Duodenal mucosa (tissue), 2 donors: ENCODE data around the gene CORO7.

Source experiments
- H3K27ac ChIP-seq: one replicate; pipeline ENCODE4 v1.7.0; 2013; ENCODE audit warnings: low read depth, low read length
- H3K27me3 ChIP-seq, 2 donors: one replicate each; pipeline ENCODE4 v1.7.0; 2013; ENCODE audit warnings: low read length in 2 of 2, control low read depth in 1 of 2; ENCODE audit not compliant: insufficient read depth in 2 of 2, control insufficient read depth in 1 of 2
- H3K36me3 ChIP-seq, 2 donors: one replicate each; pipeline ENCODE4 v1.7.0; 2013; ENCODE audit warnings: low read length in 2 of 2, control low read depth in 1 of 2; ENCODE audit not compliant: insufficient read depth in 2 of 2, control insufficient read depth in 1 of 2
- H3K4me1 ChIP-seq, 2 donors: one replicate each; pipeline ENCODE4 v1.7.0; 2013; ENCODE audit warnings: low read length in 2 of 2, control low read depth in 1 of 2; ENCODE audit not compliant: insufficient read depth in 2 of 2, control insufficient read depth in 1 of 2
- H3K4me3 ChIP-seq, 2 donors: one replicate each; pipeline ENCODE4 v1.7.0; 2013; ENCODE audit warnings: low read length in 2 of 2, low read depth in 1 of 2
- H3K9ac ChIP-seq, 2 donors: one replicate each; pipeline ENCODE4 v1.7.0; 2013; ENCODE audit warnings: low read length in 2 of 2, low read depth in 1 of 2
- H3K9me3 ChIP-seq, 2 donors: one replicate each; pipeline ENCODE4 v1.7.0; 2013; ENCODE audit warnings: low read length in 2 of 2, control low read depth in 1 of 2; ENCODE audit not compliant: control insufficient read depth in 1 of 2

CORO7 gene

GRCh38 chr16:4328046-4328781 is 88.2 kb downstream of the CORO7 start:
- peaks cover 11 to 17% of the 10 kb centered on the region in 2 donors for H3K4me1 ChIP-seq
- no peaks in the 10 kb centered on the region for H3K9me3 ChIP-seq
- peak overlapping the region; percentile 62 for H3K27ac ChIP-seq
- H3K9ac ChIP-seq, result peak overlapping the region; percentile 33 to 51
- no peaks in the 10 kb centered on the region for H3K36me3 ChIP-seq
- peak overlapping the region; percentile 52 to 55 for H3K4me3 ChIP-seq
- H3K27me3 ChIP-seq, result peaks cover 0 to 12% of the 10 kb centered on the region in 2 donors

DNA sequence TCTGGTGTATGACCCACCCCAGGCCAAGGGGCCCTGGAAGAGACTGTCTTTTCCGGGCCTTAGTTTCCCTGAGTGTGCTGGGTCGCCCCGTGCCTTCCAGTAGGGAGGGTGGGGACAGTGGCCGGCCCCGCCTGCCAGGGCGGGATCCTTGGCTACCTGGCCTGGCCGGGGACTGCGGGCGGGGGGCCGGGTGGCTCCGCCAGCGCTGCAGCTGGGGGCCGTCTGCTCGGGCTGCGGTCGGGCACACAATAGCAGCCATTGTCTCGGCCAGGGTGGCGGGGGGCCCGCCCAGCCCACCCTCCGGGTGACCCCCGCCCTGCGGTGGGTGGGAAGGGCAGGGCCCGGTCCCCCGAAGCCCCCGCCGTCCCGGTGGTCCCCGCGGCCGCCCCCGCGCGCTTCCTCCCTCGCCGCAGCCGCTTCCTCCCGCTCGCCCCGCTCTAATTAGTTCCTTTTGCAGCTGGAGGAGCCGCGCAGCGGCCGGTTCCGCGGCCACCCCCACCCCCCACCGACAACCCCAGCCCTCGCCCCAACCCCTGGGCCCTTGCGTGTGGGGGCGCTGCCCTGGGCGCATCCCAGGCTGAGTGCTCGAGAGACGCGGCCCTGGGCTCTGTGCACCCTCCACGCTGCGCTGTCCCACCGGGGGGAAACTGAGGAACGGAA is 88.9 kb downstream of the CORO7 start:
- H3K27me3 ChIP-seq, result peaks cover 0 to 7% of the 10 kb centered on the region in 2 donors
- peak overlapping the region; percentile 33 to 51 for H3K9ac ChIP-seq
- peak overlapping the region; percentile 52 to 55 for H3K4me3 ChIP-seq
- no peaks in the 10 kb centered on the region for H3K9me3 ChIP-seq
- H3K27ac ChIP-seq, result peak overlapping the region; percentile 56
- peaks cover 11 to 17% of the 10 kb centered on the region in 2 donors for H3K4me1 ChIP-seq
- no peaks in the 10 kb centered on the region for H3K36me3 ChIP-seq

DNA sequence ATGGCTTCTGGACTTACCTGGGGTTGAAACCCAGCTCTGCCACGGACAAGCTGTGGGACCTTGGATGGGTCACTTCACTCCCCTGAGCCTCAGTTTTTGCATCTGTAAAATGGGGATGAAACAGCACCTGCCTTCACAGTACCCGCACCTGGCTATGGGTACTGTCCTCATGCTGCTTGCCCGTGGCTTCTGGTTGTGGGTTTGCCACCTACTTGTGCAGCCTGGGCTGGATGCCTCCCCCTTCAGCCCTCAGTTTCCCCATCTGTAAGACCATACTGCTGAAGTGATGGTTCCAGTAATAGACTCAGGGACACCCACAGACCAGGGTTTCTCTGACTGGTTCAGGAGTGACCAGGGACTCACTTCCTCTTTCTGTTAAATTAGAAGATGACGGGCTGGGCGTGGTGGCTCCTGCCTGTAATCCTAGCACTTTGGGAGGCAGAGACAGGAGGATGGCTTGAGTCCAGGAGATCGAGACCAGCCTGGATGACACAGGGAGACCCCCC is 91.1 kb downstream of the CORO7 start:
- H3K4me1 ChIP-seq, result peaks cover 11 to 17% of the 10 kb centered on the region in 2 donors
- no peak overlapping the region for H3K4me3 ChIP-seq

GRCh38 chr16:4324492-4325252 is 91.7 kb downstream of the CORO7 start:
- Histone ChIP-seq H3K27ac (peak overlapping the region; percentile 5), H3K4me1 (peaks cover 12 to 15% of the 10 kb centered on the region in 2 donors), H3K9ac (no peak overlapping the region), H3K27me3 (peaks cover 0 to 1% of the 10 kb centered on the region in 2 donors), H3K36me3 (no peaks in the 10 kb centered on the region), H3K4me3 (no peak overlapping the region), H3K9me3 (no peaks in the 10 kb centered on the region)

More for the DNA sequence above, 91.1 kb downstream of the CORO7 start:
- no peaks in the 10 kb centered on the region for H3K36me3 ChIP-seq
- no peaks in the 10 kb centered on the region for H3K27me3 ChIP-seq
- no peak overlapping the region for H3K9ac ChIP-seq
- H3K9me3 ChIP-seq, result no peaks in the 10 kb centered on the region
- H3K27ac ChIP-seq, result peak overlapping the region; percentile 5

- Histone ChIP-seq H3K27me3 (peaks cover 0 to 8% of the 10 kb centered on the region in 2 donors), H3K36me3 (no peaks in the 10 kb centered on the region), H3K9me3 (no peaks in the 10 kb centered on the region), H3K4me1 (peaks cover 12 to 18% of the 10 kb centered on the region in 2 donors), H3K4me3 (no peak overlapping the region), H3K9ac (no peak overlapping the region), H3K27ac (peak overlapping the region; percentile 73)
Measured at GRCh38 chr16:4323845-4324488, 92.4 kb downstream of the CORO7 start.

GRCh38 chr16:4323071-4323844 is 93.1 kb downstream of the CORO7 start:
- H3K4me3 ChIP-seq, result no peak overlapping the region
- H3K27ac ChIP-seq, result peak overlapping the region; percentile 73
- H3K27me3 ChIP-seq, result peaks cover 0 to 8% of the 10 kb centered on the region in 2 donors
- H3K36me3 ChIP-seq, result no peaks in the 10 kb centered on the region
- H3K9me3 ChIP-seq, result no peaks in the 10 kb centered on the region
- H3K9ac ChIP-seq, result no peak overlapping the region
- peaks cover 10 to 12% of the 10 kb centered on the region in 2 donors for H3K4me1 ChIP-seq

- Histone ChIP-seq H3K4me3 (no peak overlapping the region), H3K27ac (peak overlapping the region; percentile 51), H3K4me1 (peaks cover 11 to 18% of the 10 kb centered on the region in 2 donors), H3K27me3 (peaks cover 1 to 8% of the 10 kb centered on the region in 2 donors), H3K36me3 (no peaks in the 10 kb centered on the region), H3K9me3 (no peaks in the 10 kb centered on the region), H3K9ac (no peak overlapping the region)
Measured at GRCh38 chr16:4322121-4323052, 94.0 kb downstream of the CORO7 start.

GRCh38 chr16:4321286-4322120 is 94.9 kb downstream of the CORO7 start:
- H3K36me3 ChIP-seq, result no peaks in the 10 kb centered on the region
- no peak overlapping the region for H3K27ac ChIP-seq
- no peak overlapping the region for H3K9ac ChIP-seq
- no peak overlapping the region for H3K4me3 ChIP-seq
- peaks cover 11 to 26% of the 10 kb centered on the region in 2 donors for H3K4me1 ChIP-seq
- no peaks in the 10 kb centered on the region for H3K9me3 ChIP-seq
- peaks cover 8 to 15% of the 10 kb centered on the region in 2 donors for H3K27me3 ChIP-seq
